Gastroesophageal sphincter (tissue), 4 donors: ENCODE measurements around the gene RFX2. TPM values are rescaled to one million over a fixed set of nuclear protein-coding genes. Genes with fewer than 3 reads are reported as not detected.
"Not testable (repeated sequence)": the region's sequence is repeated elsewhere in the genome, so short reads cannot be mapped to it uniquely, and the experiment has no call there.

Experiments
- ATAC-seq: fragments of 150-250 bp; one replicate; pipeline ENCODE4 v1.9.1; 2016; ENCODE audit warnings: mild to moderate bottlenecking, moderate library complexity
- H3K27ac ChIP-seq, 4 donors: fragments of 200-600 bp; sonication (generic) in 3 of 4; 1 replicate in 3 of 4; 2 replicates in 1 of 4; pipeline ENCODE4 v1.5.1; 2016 to 2019
- H3K27me3 ChIP-seq: fragments of 200-600 bp; sonication (generic); one replicate; pipeline ENCODE4 v1.5.1; 2019
- H3K36me3 ChIP-seq, 2 donors: fragments of 200-600 bp; sonication (generic); one replicate each; pipeline ENCODE4 v1.5.1; 2019; ENCODE audit warnings: control low read depth in 1 of 2
- H3K4me1 ChIP-seq, 3 donors: fragments of 200-600 bp; sonication (generic); 1 replicate in 2 of 3; 2 replicates in 1 of 3; pipeline ENCODE4 v1.5.1; 2016 to 2019; ENCODE audit warnings: control low read depth in 2 of 3
- H3K4me3 ChIP-seq, 2 donors: fragments of 200-600 bp; sonication (generic); one replicate each; pipeline ENCODE4 v1.5.1; 2019; ENCODE audit warnings: mild to moderate bottlenecking in 1 of 2, moderate library complexity in 1 of 2
- H3K9me3 ChIP-seq, 3 donors: fragments of 200-600 bp; sonication (generic); one replicate each; pipeline ENCODE4 v1.5.1; 2017 to 2019; ENCODE audit warnings: control low read depth in 2 of 3
- EP300 ChIP-seq: sonication (generic); formaldehyde crosslinking; IDR thresholded peaks from one replicate; pipeline ENCODE4 v1.6.1; 2017; ENCODE audit warnings: antibody characterized with exemption, mild to moderate bottlenecking
- POLR2A ChIP-seq, 2 donors: fragments of 450-650 bp; IDR thresholded peaks; one replicate each; pipeline ENCODE4 v1.6.1; 2017; ENCODE audit warnings: antibody characterized with exemption in 2 of 2, mild to moderate bottlenecking in 2 of 2, moderate library complexity in 1 of 2
- POLR2AphosphoS5 ChIP-seq: sonication (generic); formaldehyde crosslinking; IDR thresholded peaks from one replicate; pipeline ENCODE4 v1.6.1; 2017; ENCODE audit warnings: antibody characterized with exemption
- WGBS, 2 donors: methylation state at CpG; one replicate each; pipeline ENCODE4 v1.1.5; 2018; ENCODE audit warnings: low coverage in 1 of 2; 5-methylcytosine and 5-hydroxymethylcytosine counted together
- total RNA-seq, 4 donors: library from RNA; depleted of rRNA; stranded (reverse); fragments of >200 nt; gene quantifications; one replicate each; pipeline ENCODE4 v1.1.0, GENCODE V29; 2016
- TF ChIP-seq, protein P1 (sequence below), 4 experiments: fragments of 200-600 bp in 2 of 4; fragments of 450-650 bp in 2 of 4; sonication (generic) in 1 of 4; IDR thresholded peaks; one replicate each; pipeline ENCODE4 v1.5.1; 2017 to 2019; ENCODE audit warnings: antibody characterized with exemption in 4 of 4, mild to moderate bottlenecking in 2 of 4, moderate library complexity in 2 of 4

The RFX2 gene
- total RNA-seq, 4 donors from 2014 or later = 18.7 to 49.1 (median 37.6) TPM

DNA sequence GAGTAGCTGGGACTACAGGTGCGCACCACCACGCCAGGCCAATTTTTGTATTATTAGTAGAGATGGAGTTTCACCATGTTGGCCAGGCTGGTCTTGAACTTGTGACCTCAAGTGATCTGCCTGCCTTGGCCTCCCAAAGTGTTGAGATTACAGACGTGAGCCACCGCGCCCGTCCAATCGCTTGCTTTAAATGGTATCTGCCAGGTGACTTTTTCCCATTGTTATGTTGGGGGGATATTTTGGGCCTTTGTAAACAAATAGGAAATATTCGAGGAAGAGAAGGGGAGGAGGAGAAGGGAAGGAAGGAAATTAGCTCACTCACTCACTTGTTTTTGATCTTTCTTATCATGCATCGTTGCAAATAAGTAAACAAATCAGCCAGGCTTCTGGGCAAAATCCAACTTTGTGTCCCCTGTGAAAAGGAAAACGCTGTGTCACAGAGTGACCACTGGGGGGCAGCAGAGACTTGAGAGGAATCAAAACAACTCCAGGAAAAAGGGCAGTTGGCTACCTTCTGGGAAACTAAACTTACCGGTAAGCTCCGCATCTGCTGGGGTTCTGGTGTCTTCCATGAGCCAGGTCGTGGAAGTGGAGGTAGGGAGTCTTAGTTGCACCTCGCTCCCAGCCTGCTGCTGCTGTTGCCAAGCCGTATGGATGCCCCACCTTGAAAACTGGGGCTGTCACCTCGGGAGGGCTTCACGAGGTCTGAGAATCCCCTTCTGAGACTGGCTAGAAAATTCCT lies 123.1 kb downstream of the RFX2 start:
- peaks cover 0 to 25% (median 0%) of the 10 kb centered on the region in 3 donors for H3K4me1 ChIP-seq
- H3K36me3 ChIP-seq = peaks cover 0 to 8% of the 10 kb centered on the region in 2 donors
- ATAC-seq = peak; percentile 44
- no peak for TF ChIP-seq POLR2A (IDR thresholded peaks at IDR 0.05)
- TF ChIP-seq POLR2AphosphoS5 = peak; percentile 33
- no peak for TF ChIP-seq EP300
- TF ChIP-seq, protein P1, sequence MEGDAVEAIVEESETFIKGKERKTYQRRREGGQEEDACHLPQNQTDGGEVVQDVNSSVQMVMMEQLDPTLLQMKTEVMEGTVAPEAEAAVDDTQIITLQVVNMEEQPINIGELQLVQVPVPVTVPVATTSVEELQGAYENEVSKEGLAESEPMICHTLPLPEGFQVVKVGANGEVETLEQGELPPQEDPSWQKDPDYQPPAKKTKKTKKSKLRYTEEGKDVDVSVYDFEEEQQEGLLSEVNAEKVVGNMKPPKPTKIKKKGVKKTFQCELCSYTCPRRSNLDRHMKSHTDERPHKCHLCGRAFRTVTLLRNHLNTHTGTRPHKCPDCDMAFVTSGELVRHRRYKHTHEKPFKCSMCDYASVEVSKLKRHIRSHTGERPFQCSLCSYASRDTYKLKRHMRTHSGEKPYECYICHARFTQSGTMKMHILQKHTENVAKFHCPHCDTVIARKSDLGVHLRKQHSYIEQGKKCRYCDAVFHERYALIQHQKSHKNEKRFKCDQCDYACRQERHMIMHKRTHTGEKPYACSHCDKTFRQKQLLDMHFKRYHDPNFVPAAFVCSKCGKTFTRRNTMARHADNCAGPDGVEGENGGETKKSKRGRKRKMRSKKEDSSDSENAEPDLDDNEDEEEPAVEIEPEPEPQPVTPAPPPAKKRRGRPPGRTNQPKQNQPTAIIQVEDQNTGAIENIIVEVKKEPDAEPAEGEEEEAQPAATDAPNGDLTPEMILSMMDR (IDR thresholded peaks at IDR 0.05) = peak in 3 of 4 experiments; percentile 87 to 96 (median 95)
- H3K27ac ChIP-seq = peak overlapping the region in 1 of 4 donors; percentile 47
- H3K4me3 ChIP-seq = peak overlapping the region; percentile 12 to 41
- H3K27me3 ChIP-seq = no peaks in the 10 kb centered on the region
- no peaks in the 10 kb centered on the region for H3K9me3 ChIP-seq
- 5% methylated on average over 13 of the region's 17 CpGs; no CpG with 5 or more reads in 1 of the 2 donors for WGBS, 2 donors

DNA sequence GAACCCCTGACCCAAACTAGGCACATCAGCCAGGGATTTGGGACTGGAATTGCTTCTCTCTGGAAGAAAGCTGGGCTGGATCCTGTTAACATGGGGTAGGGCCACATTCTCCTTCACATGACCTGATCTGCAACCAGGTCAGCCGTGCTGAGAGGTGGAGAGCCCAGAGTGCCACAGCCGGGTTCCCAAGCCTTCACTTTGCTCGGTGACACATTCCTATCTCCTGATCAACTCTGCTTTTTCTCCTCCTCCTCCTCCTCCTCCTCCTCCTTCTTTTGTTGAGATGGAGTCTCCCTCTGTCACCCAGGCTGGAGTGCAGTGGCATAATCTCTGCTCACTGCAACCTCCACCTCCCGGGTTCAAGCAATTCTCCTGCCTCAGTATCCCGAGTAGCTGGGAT lies 124.5 kb downstream of the RFX2 start:
- 81 to 100% methylated on average over 1 to 5 of the region's 5 CpGs for WGBS, 2 donors
- H3K4me1 ChIP-seq = peaks cover 0 to 25% (median 0%) of the 10 kb centered on the region in 3 donors
- not testable (repeated sequence) for ATAC-seq, H3K4me3 ChIP-seq, H3K9me3 ChIP-seq, H3K36me3 ChIP-seq, H3K27ac ChIP-seq, H3K27me3 ChIP-seq

DNA sequence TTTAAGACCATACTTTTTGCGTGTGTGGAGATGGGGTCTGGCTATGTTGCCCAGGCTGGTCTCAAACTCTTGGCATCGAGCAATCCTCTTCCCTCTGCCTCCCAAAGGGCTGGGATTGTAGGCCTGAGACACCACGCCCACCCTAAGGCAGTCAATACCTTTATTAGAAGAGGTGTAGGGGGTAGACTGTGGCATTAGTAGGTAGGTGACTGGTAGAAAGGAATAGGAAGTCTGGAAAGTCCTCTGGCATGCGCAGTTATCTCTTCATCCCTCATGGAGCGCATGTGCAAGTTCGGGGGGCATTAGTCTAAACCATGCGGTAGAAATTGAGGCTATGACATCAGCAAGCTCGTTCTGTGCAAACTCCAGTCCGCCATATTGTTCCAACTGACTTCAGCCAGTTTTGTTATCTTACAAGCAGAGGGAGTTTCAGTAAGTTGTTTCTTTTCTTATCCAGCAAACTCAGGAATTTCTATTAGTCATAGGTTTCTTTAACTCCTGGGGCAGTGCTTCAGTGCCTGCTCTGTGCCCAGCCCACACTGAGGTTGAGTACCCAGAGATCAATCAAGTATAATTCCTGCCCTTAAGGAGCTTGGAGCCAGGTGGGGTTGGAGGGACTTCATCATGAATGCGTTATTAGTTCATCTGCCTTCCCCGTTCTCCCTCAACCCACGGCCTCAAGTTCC lies 125.1 kb downstream of the RFX2 start:
- Histone ChIP-seq H3K27ac (no peak overlapping the region), H3K4me1 (peaks cover 0 to 21% (median 0%) of the 10 kb centered on the region in 3 donors), H3K4me3 (no peak overlapping the region), H3K36me3 (no peaks in the 10 kb centered on the region), H3K9me3 (no peaks in the 10 kb centered on the region), H3K27me3 (no peaks in the 10 kb centered on the region)
- WGBS, 2 donors = 67 to 89% methylated on average over 3 to 6 of the region's 12 CpGs
- no peak for ATAC-seq
- TF ChIP-seq EP300 (no peak), POLR2A (IDR thresholded peaks at IDR 0.05) (no peak), POLR2AphosphoS5 (no peak)
- TF ChIP-seq, protein P1 (IDR thresholded peaks at IDR 0.05) = no peak

GRCh38 chr19:5984600-5984999 lies 125.7 kb downstream of the RFX2 start:
- TF ChIP-seq POLR2AphosphoS5 = no peak
- no peak for TF ChIP-seq EP300
- TF ChIP-seq, protein P1 (IDR thresholded peaks at IDR 0.05) = no peak
- no peak for TF ChIP-seq POLR2A (IDR thresholded peaks at IDR 0.05)
- Histone ChIP-seq H3K27me3 (no peaks in the 10 kb centered on the region), H3K9me3 (no peaks in the 10 kb centered on the region), H3K4me3 (no peak overlapping the region), H3K36me3 (no peaks in the 10 kb centered on the region), H3K4me1 (peaks cover 0 to 24% (median 0%) of the 10 kb centered on the region in 3 donors), H3K27ac (no peak overlapping the region)
- 33% methylated on average over 3 of the region's 4 CpGs; no CpG with 5 or more reads in 1 of the 2 donors for WGBS, 2 donors
- ATAC-seq = no peak

DNA sequence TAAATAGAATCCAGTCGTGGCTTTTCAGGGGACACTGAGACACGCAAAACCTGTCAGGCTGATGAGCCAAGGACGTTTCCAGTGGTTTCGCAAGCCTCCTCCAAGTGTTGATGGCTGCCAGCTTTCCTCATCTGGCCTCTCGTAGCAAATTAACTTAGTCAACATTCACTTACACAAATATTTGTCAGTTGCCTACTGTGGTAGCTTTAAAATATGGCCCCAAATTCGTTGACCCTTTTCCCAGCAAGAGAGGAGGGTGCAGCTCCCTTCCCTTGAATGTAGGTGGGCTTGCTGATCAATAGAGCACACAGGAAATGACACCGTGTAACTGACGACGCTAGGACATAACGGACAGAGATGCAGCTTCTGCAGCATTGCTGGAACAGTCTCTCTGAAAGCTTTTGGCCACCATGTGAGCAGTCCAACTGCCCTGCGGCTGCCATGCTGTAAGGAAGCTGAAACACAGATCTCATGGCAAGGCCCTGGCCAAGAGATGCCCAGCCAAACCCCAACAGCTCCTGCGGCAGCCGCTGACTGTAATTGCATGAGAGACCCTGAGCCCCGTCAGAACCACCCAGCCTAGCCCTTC lies 126.8 kb downstream of the RFX2 start:
- ATAC-seq = no peak
- TF ChIP-seq POLR2AphosphoS5 = peak; percentile 21
- TF ChIP-seq, protein P1 (IDR thresholded peaks at IDR 0.05) = no peak
- no peaks in the 10 kb centered on the region for H3K36me3 ChIP-seq
- H3K27ac ChIP-seq = no peak overlapping the region
- peaks cover 0 to 33% (median 7%) of the 10 kb centered on the region in 3 donors for H3K4me1 ChIP-seq
- WGBS, 2 donors = 62 to 72% methylated on average over 5 to 6 of the region's 14 CpGs
- no peak overlapping the region for H3K4me3 ChIP-seq
- no peaks in the 10 kb centered on the region for H3K9me3 ChIP-seq
- no peaks in the 10 kb centered on the region for H3K27me3 ChIP-seq
